AG04450 (cell line): ENCODE results near the gene ITGB5. TPM values are rescaled to one million over a fixed set of nuclear protein-coding genes. Genes with fewer than 3 reads are reported as not detected.
"Not testable (repeated sequence)": the region's sequence is repeated elsewhere in the genome, so short reads cannot be mapped to it uniquely, and the experiment has no call there.

Experiments
- CTCF ChIA-PET: fragments of 300-600, 350-600 bp; formaldehyde crosslinking; extraction: SDS; loops from one replicate; lab custom pipeline; 2022; ENCODE audit warnings: antibody characterized with exemption, inconsistent platforms; lab: Charles Lee
- POLR2A ChIA-PET: fragments of 350-600 bp; formaldehyde crosslinking; extraction: SDS; loops from one replicate; lab custom pipeline; 2021; ENCODE audit warnings: antibody characterized with exemption, inconsistent platforms; lab: Yijun Ruan, JAX
- DNase-seq: peaks from one replicate; pipeline ENCODE4 v3.0.0-alpha.2; 2011; ENCODE audit warnings: low read depth, low spot score
- H3K27ac ChIP-seq: one replicate; pipeline ENCODE4 v1.5.1; 2012; ENCODE audit warnings: low read depth, low read length, control low read depth
- H3K27me3 ChIP-seq: one replicate; pipeline ENCODE4 v1.6.0; 2012; ENCODE audit warnings: low read length; ENCODE audit not compliant: control insufficient read depth, insufficient read depth
- H3K4me3 ChIP-seq: 2 replicates; pipeline ENCODE4 v1.5.1; 2011; ENCODE audit warnings: mild to moderate bottlenecking, low read depth, low read length, control low read depth
- H3K9me3 ChIP-seq: 2 replicates; pipeline ENCODE4 v1.5.1; 2012; ENCODE audit warnings: low read length; ENCODE audit not compliant: control insufficient read depth, insufficient read depth
- polyA plus RNA-seq: library from polyadenylated mRNA; depleted of rRNA; stranded (reverse); fragments of >200 nt; gene quantifications from 2 replicates; pipeline ENCODE4 v1.2.3, GENCODE V29; 2011
- TF ChIP-seq, protein P1 (sequence below): IDR thresholded peaks from 2 replicates; pipeline ENCODE4 v1.5.1; 2011; ENCODE audit warnings: low read depth, low read length, control low read depth, inconsistent platforms

The ITGB5 gene
- polyA plus RNA-seq, 1 experiment = 127 TPM

DNA sequence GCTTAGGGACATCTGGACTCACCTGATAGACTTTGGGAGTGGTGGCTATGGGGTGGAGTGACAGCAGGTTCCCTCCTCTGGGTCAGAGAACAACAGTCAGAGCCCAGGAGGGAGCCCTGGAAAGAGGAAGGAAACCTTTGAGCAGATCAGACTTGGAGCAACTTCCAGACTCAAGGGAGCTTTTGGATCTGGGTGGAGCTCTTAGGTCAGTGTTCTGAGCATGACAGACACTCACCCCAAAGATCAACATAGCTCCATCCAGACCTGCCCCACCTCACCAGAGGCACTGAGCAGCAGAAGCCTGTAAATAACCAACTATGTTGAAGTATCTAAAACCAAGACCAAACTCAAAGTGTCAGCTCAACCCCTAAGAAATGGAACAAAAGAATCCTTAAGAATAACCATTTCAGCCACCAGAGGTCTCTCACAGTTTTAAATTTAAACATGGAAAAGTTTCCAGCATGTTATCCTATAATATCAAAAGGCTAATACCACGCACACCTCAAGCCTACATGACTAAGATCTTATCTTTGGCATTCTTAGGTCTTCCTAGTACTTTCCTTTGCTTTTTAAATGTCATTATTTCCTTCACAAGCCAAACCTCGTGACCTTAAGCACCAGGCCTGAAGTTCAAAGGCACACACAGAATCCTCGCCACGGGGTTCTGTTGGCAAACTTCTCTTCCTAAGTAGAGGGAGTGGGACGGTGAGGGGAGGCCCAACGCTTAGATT is 100.5 kb downstream of the ITGB5 start:
- no peak overlapping the region for H3K27ac ChIP-seq
- TF ChIP-seq, protein P1, sequence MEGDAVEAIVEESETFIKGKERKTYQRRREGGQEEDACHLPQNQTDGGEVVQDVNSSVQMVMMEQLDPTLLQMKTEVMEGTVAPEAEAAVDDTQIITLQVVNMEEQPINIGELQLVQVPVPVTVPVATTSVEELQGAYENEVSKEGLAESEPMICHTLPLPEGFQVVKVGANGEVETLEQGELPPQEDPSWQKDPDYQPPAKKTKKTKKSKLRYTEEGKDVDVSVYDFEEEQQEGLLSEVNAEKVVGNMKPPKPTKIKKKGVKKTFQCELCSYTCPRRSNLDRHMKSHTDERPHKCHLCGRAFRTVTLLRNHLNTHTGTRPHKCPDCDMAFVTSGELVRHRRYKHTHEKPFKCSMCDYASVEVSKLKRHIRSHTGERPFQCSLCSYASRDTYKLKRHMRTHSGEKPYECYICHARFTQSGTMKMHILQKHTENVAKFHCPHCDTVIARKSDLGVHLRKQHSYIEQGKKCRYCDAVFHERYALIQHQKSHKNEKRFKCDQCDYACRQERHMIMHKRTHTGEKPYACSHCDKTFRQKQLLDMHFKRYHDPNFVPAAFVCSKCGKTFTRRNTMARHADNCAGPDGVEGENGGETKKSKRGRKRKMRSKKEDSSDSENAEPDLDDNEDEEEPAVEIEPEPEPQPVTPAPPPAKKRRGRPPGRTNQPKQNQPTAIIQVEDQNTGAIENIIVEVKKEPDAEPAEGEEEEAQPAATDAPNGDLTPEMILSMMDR = peak; percentile 52
- ChIA-PET POLR2A (interaction anchor here (1.0 kb wide), 1 partner anchor 114 kb away, joined by 3 read pairs; no protein-coding TSS in a partner anchor), CTCF (interaction anchor here (0.5 to 7.0 kb wide), 24 partner anchors 9 to 120 kb away, joined by 3 to 97 read pairs (median 4); no protein-coding TSS in a partner anchor)
- no peak overlapping the region for H3K4me3 ChIP-seq
- no peak for DNase-seq
- H3K27me3 ChIP-seq = no peaks in the 10 kb centered on the region
- no peaks in the 10 kb centered on the region for H3K9me3 ChIP-seq

GRCh38 chr3:124785973-124786372 is 101.2 kb downstream of the ITGB5 start:
- H3K27ac ChIP-seq = no peak overlapping the region
- TF ChIP-seq, protein P1 = no peak

DNA sequence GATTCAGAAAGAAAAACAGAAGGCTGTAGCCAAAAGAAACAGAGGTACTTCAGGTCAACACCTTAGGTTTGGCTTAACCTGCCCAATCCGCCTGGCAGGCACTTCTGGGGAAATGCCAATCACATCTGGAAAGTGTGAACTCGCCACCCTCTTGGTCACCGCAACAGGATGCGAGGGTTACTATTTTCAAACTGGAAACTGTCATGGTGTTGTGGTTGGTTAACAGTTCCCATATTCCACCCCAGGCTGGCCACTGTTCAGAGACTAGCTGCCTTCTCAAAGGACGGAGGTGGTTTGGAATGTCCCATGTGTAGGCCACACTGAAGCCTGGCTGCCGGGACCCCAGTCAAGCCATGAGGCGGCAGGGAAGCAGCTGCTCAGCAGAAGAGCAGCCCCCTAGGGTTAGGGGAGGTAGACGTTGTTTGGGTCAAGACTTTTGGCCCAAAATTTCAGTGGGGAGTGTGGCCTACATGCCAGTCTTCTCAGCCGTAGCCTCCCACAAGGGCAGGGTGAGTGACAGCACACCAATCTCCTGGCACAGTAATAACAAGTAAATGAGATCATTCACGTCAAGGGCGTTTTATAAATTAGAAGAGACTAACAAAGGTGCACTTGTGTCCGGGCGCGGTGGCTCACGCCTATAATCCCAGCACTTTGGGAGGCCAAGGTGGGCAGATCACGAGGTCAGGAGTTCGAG is 102.3 kb downstream of the ITGB5 start:
- no peaks in the 10 kb centered on the region for H3K27me3 ChIP-seq
- no peak overlapping the region for H3K4me3 ChIP-seq
- POLR2A ChIA-PET = no interaction called here
- no peak for DNase-seq
- CTCF ChIA-PET = interaction anchor here (7.0 kb wide), 1 partner anchor 118 kb away, joined by 97 read pairs; no protein-coding TSS in a partner anchor
- no peak overlapping the region for H3K27ac ChIP-seq
- TF ChIP-seq, protein P1 = no peak
- H3K9me3 ChIP-seq = no peaks in the 10 kb centered on the region

More at GRCh38 chr3:124785973-124786372, 101.2 kb downstream of the ITGB5 start:
- no peak overlapping the region for H3K4me3 ChIP-seq
- ChIA-PET CTCF (interaction anchor here (0.5 to 7.0 kb wide), 21 partner anchors 8 to 123 kb away, joined by 3 to 97 read pairs (median 4); no protein-coding TSS in a partner anchor), POLR2A (interaction anchor here (1.0 kb wide), 1 partner anchor 115 kb away, joined by 3 read pairs; no protein-coding TSS in a partner anchor)
- H3K9me3 ChIP-seq = no peaks in the 10 kb centered on the region
- no peaks in the 10 kb centered on the region for H3K27me3 ChIP-seq
- DNase-seq = no peak

- TF ChIP-seq, protein P1 = no peak
- H3K4me3 ChIP-seq = no peak overlapping the region
- H3K9me3 ChIP-seq = no peaks in the 10 kb centered on the region
- CTCF ChIA-PET = interaction anchor here (0.7 to 7.0 kb wide), 2 partner anchors 23 to 119 kb away, joined by 3 to 97 read pairs; no protein-coding TSS in a partner anchor
- DNase-seq = no peak
- H3K27me3 ChIP-seq = no peaks in the 10 kb centered on the region
- H3K27ac ChIP-seq = peak overlapping the region; percentile 21
- POLR2A ChIA-PET = interaction anchor here (0.6 to 1.0 kb wide), 2 partner anchors 46 to 812 kb away, joined by 3 to 4 read pairs; no protein-coding TSS in a partner anchor
Observed at GRCh38 chr3:124783696-124784095, 103.5 kb downstream of the ITGB5 start.

- CTCF ChIA-PET = interaction anchor here (7.0 kb wide), 1 partner anchor 121 kb away, joined by 97 read pairs; no protein-coding TSS in a partner anchor
- H3K27ac ChIP-seq = not testable (repeated sequence)
Observed at GRCh38 chr3:124782377-124782712, 104.8 kb downstream of the ITGB5 start.

More at GRCh38 chr3:124782377-124782712, 104.8 kb downstream of the ITGB5 start:
- H3K27me3 ChIP-seq, POLR2A ChIA-PET, H3K9me3 ChIP-seq, DNase-seq, H3K4me3 ChIP-seq: not testable (repeated sequence)
